ENCODE measurements around the gene PIGU.

- TF ChIP-seq CTCF (IDR thresholded peaks at IDR 0.05; ENCODE audit: insufficient read depth, low read length, poor library complexity, severe bottlenecking), result no peak
- no peak for TF ChIP-seq EZH2phosphoT487 (conservative IDR thresholded peaks at IDR 0.05; ENCODE audit: low read length)
Measured at GRCh38 chr20:34573541-34574300, 103.2 kb downstream of the PIGU start.
